ENCODE measurements around the gene LAP3. TPM values are rescaled to one million over a fixed set of nuclear protein-coding genes. Genes with fewer than 3 reads are reported as not detected.
"Not testable (repeated sequence)": the region's sequence is repeated elsewhere in the genome, so short reads cannot be mapped to it uniquely, and the experiment has no call there.

LAP3 gene
- 52.6 TPM for total RNA-seq
- long read RNA-seq, transcript LAP3-201 (13 exons, 2,213 nt), result major isoform, 159 of 170 reads
- long read RNA-seq, partial matches to known transcripts, result 6 of 170 reads
- long read RNA-seq, other reads (novel, unspliced or antisense), result 4 of 170 reads

DNA sequence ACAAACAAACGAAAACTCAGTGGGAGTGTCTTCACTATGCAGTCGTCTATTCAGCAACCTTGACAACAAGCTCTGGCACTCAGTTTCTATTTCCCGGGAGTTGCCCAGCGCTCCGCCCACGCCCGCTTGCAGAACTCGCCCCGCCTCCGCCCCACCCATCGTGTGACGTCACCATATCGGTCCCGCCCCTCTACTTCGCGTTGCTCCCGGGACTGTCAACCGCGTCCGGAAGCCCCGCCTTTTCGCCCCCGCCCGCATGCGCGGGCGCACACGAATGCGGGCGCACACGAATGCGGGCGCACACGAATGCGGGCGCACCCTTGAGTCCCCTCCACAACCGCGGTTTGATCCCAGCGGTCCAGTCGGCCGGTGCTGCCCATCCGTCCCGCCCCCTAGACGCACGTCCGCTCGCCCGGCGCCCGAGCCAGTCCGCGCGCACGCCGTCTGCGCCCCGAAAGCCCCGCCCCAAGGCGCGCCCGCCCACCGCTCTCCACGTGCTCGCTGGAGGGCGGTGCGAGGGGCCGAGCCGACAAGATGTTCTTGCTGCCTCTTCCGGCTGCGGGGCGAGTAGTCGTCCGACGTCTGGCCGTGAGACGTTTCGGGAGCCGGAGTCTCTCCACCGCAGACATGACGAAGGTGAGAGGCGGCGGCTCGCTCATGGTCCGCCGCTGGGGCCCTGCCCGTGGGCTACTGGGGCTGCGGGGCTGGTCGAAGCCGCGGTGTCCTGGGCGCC lies at the start of gene LAP3:
LAP3 (plus strand) TSS at position 267 of the 733 bp plus-strand sequence; CDS start at position 535, 268 bp downstream.
- intact Hi-C loops (cut with DNase I), result no loop called here
- ATAC-seq (ENCODE audit: poor library complexity), result peak; percentile 99
- peak; percentile 99 for DNase-seq

DNA sequence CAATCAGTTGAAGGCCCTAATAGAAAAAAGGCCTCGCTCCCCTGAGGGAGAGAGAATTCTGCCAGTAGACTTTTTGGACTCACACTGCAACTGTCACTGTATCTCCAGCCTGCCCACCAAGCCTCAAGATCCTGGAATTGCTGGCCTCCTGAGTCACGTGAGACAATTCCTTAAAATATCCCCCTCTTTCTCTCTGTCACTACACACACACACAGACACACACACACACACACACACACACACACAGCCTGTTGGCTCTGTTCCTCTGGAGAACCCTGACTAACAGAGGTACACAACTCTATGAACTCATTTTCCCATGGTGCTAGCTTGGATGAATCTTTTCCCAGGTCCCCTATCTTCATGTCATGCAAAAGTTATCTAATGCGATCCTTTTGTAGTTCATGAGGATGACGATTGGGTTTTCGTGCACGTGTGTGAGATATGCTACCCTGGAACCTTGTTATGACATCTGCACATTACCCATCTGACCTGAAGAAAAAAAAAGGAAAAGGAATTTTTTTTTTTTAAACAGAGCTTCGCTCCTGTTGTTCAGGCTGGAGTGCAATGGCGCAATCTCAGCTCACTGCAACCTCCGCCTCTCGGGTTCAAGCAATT lies 48.3 kb upstream of the LAP3 start:
- intact Hi-C loops (cut with DNase I), result no loop called here
- no peak for ATAC-seq (ENCODE audit: poor library complexity)
- no peak for DNase-seq

DNA sequence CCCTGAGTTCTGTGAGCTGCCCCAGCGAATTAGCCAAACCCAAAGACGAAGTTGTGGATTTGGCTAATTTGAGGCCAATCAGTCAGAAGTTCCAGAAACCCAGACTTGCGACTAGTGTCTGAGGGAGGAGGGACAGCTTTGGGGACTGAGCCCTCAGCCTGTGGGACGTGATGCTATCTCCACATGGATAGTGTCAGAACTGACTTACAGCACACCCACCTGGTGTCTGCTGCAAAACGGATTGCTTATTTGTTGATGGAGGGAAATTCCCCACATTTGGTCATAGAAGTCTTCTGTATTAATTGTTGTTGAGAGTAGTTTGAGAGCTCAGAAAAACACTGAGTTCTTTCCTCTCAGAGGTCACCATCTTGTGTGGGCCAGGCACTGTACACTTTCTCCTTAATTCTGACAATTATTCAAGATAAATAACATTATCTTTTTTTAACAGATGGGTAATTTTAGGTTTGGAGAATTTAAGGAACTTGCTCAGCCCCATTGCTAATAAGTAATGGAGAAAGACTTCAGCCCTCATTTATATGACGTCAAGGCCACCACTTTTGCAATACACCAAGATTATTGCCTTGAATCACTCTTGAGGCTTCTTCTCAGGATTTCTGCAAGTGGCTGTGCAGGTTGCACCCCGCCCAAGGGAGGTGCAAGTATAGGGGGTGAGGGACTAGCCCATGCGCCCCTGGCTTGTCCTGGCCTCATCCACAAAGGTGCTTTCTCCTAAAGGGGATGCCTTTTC lies 45.3 kb upstream of the LAP3 start:
- intact Hi-C loops (cut with DNase I), result no loop called here
- DNase-seq (no peak), ATAC-seq (ENCODE audit: poor library complexity) (no peak)

DNA sequence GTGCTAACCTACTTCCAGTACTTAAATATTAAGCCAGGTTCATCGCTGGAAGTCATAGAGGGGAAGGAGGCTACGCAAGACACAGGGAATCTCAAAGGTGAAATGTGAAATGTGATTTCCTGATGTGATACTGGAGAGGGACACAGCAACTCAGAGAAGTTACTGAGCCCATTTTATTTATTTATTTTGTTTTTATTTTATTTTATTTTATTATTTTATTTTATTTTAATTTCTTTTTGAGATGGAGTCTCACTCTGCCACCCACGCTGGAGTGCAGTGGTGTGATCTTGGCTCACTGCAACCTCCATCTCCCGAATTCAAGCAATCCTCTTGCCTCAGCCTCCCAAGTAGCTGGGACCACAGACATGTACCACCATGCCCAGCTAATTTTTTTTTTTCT lies 42.3 kb upstream of the LAP3 start:
- DNase-seq, result no peak
- intact Hi-C loops (cut with DNase I), result no loop called here
- ATAC-seq (ENCODE audit: poor library complexity), result no peak

DNA sequence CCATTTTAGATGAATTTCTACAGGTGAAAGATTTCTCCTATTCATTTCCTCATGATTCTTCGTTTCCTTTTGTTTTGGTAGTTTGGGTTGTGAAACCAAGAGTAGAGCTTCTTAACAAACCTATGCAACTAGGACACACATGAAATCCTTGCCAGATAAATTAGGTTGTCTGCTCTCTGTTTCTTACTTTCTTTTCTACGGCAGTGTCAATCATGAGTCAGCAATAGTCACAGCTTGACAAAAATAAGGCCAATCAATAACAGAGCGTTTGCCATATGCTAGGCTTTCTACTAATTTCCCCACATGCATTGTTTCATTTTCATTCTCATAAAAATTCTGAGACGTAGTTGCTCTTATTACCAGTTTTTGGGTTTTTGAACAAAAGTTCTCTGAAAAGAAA lies 41.8 kb upstream of the LAP3 start:
- intact Hi-C loops (cut with DNase I), result no loop called here
- no peak for ATAC-seq (ENCODE audit: poor library complexity)

DNA sequence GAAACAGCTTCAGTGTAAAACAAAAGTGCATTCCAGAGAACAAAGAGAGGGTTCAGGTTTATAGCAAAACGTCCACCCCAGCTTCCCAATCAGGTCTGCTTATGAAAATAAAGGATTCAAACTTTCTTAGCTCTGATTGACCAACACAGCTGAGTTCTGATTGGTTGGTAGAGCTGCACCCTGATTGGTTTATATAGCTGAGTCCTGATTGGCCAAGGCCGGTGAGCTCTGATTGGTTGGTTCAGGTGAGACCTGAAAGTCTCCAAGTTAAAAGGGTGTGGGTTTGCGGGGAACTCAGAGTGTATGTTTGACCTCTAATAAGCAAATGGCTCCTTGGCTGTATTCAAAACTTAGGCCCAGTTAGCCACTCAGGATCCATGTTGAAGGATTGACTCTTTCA lies 41.1 kb upstream of the LAP3 start:
- no peak for ATAC-seq (ENCODE audit: poor library complexity)
- intact Hi-C loops (cut with DNase I), result no loop called here
- no peak for DNase-seq

More for the DNA sequence above, 41.8 kb upstream of the LAP3 start:
- DNase-seq, result no peak

DNA sequence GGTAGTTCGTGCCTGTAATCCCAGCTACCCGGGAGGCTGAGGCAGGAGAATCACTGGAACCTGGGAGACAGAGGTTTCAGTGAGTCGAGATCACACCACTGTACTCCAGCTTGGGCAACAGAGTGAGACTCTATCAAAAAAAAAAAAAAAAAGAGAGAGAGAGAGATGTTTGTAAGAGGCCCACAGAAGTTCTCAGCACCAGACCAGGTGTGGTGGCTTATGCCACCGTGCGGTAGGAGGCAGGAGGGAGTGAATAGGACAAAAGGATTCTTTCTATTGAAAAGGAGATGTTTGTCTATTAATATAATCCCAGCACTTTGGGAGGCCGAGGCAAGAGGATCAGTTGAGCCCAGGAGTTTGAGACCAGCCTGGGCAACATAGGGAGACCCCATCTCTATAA lies 39.9 kb upstream of the LAP3 start:
- DNase-seq; intact Hi-C loops (cut with DNase I); ATAC-seq (ENCODE audit: poor library complexity): not testable (repeated sequence)

DNA sequence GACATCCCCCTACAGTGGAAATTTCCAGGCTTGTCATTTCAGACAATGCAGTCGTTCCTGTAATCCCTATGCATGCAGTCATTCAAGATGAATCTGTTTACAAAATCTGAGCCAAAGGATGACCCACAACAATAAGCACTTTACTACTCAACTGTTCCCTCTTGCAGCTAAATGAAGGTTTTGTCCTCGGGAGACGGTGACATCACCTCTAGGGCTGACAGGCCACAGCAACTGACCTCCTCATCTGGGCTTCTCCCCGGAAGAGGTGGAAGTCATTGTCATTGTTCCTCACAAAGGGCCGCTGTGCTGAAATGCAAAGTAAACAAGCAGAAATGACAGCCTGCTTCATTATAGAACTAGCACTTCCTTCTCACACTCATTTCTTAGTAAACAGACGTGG lies 32.8 kb upstream of the LAP3 start:
- intact Hi-C loops (cut with DNase I), result no loop called here
- no peak for DNase-seq

DNA sequence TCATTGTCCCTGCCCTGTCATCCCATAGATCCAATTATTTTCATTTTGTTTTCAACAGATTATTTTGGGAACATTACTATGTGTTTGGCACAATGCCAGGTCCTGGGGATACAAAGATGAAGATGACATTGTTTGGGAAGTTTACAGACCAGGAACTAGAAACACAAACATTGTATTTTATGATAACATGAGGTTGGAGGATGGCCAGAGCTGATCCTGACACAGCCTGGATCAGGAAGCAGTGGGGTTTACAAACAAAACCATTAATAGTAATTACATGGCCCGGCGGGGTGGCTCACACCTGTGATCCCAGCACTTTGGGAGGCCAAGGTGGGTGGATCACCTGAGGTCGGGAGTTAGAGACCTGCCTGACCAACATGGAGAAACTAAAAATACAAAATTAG lies 32.2 kb upstream of the LAP3 start:
- intact Hi-C loops (cut with DNase I), result loop anchor here (5.0 kb wide), 1 partner anchor 92 kb away; no protein-coding TSS in a partner anchor
- no peak for ATAC-seq (ENCODE audit: poor library complexity)
- DNase-seq, result no peak

More for the DNA sequence above, 32.8 kb upstream of the LAP3 start:
- ATAC-seq (ENCODE audit: poor library complexity), result no peak

DNA sequence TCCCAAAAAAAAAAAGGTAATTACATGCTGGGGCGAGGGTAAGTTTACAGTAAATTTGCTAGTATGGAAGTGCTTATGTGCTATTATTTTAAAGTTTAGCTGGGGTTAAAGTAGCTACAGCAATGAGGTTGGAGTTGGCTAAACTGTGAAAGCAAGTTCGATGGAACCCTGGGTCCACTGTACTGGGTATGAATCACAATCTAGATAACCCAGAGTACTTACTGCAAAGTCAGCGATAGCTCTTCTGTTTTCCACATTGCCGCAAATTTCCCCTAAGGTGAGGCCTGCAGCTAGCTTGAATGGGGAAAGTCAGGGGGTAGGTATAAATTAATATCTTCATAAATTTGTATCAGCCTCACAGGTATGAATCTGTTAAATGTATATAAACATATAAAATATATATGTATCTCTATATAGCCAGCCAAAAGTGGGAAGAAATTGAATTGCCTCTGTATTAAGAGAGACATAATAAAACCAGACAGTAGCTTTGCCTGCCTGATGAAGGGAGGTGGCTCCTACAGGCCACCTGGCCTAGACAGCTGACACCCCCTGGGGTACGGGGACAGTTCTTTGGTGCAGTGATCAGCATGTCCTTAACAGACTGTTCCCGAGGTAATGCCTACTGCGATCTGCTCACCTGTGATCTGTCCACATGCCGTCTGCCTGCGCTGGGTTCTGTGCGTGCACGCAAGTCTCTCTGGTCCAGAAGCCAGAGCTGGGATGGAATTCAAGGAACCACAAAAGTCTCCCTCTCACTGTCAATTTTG lies 31.4 kb upstream of the LAP3 start:
- intact Hi-C loops (cut with DNase I), result loop anchor here (5.0 kb wide), 1 partner anchor 92 kb away; no protein-coding TSS in a partner anchor
- no peak for ATAC-seq (ENCODE audit: poor library complexity)
- no peak for DNase-seq

DNA sequence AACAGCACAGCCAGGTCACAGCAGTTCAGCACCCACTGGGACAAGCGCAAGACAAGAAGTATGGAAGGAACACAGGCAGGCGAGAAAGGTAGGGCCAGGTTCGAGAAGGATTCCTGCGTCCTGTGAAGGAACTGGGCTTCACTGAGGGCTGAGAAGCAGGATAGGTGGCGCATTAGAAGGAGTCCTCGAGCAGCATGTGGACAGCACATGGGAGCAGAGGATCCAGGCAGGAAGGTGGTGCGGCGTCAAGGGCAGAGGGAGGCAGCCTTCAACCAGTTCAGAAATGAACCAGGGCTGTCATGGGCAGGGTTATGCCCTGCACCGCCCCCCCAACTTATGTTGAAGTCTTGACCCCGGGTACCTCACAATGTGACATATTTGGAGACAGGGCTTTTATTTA lies 30.8 kb upstream of the LAP3 start:
- DNase-seq (no peak), ATAC-seq (ENCODE audit: poor library complexity) (no peak)
- intact Hi-C loops (cut with DNase I), result loop anchor here (5.0 kb wide), 1 partner anchor 91 kb away; no protein-coding TSS in a partner anchor

DNA sequence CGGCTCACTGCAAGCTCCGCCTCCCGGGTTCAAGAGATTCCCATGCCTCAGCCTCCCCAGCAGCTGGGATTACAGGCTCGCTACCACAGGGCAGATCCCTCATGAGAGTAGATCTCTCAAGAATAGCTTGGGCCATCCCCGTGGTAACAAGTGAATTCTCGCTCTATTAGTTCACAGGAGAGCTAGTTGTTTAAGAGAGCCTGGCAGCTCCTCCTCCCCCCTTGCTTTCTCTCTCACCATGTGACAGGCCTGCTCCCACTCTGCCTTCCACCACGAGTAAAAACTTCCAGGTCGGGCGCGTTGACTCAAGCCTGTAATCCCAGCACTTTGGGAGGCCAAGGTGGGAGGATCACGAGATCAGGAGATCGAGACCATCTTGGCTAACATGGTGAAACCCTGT lies 30.3 kb upstream of the LAP3 start:
- ATAC-seq (ENCODE audit: poor library complexity), result no peak

DNA sequence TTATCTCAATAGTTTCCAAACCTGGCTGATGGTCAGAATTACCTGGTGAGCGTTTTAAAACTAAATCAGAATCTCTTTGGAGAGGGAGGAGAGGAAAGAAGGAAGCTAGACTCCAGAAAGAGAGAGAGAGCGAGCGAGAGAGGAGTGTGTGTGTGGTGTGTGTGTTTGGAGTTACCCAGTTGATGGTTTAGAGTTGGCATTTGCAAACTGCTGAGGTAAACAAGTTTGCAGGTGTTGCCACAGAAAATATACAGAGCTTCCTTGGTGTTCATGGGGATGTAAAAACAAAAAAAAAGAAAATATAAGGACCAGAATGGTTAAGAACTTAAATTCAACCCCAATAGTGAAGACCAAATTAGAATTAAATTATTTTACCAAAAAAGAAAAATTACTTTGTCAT lies 26.4 kb upstream of the LAP3 start:
- ATAC-seq (ENCODE audit: poor library complexity) (no peak), DNase-seq (no peak)
- intact Hi-C loops (cut with DNase I), result loop anchor here (5.0 to 10.0 kb wide), 2 partner anchors 254 to 1042 kb away; no protein-coding TSS in a partner anchor

More for the DNA sequence above, 30.3 kb upstream of the LAP3 start:
- no peak for DNase-seq
- intact Hi-C loops (cut with DNase I), result loop anchor here (5.0 kb wide), 1 partner anchor 91 kb away; no protein-coding TSS in a partner anchor

DNA sequence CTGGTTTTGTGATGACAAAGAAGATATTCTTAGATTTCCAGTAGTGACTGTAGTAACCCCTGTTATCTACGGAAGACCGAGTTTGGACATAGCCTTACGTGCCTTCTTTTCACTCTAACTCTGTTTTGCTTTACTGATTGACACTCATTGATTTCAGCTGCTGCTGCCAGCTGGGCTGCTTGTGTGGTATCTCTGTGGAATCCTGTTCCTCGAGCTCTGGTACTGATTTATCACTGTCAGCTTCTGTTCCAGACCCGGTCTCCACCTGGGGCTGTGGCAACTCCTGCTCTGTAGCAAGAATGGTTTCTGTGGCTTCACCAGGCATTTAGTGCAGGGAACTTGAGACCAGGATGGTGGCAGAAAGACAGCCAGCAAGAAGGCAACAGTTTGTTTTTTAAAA lies 24.6 kb upstream of the LAP3 start:
- DNase-seq (no peak), ATAC-seq (ENCODE audit: poor library complexity) (no peak)
- intact Hi-C loops (cut with DNase I), result loop anchor here (5.0 to 10.0 kb wide), 2 partner anchors 252 to 1040 kb away; no protein-coding TSS in a partner anchor

DNA sequence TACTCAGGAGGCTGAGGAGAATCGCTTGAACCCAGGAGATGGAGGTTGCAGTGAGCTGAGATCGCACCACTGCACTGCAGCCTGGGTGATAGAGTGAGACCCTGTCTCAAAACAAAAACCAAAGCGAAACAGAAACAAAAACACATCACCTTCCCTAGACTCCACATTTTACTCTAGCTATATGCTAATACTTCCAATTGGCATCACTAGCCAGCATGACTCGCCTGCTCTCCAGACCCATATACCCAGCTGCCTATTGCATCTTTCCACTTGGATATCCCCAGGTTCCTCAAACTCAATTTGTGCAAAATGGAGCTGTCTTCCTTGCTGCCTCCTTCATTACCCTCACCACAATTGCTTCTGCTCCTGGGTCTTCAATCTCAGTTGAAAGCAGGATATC lies 22.4 kb upstream of the LAP3 start:
- intact Hi-C loops (cut with DNase I), result loop anchor here (5.0 to 10.0 kb wide), 2 partner anchors 250 to 1038 kb away; no protein-coding TSS in a partner anchor
- DNase-seq (no peak), ATAC-seq (ENCODE audit: poor library complexity) (no peak)

DNA sequence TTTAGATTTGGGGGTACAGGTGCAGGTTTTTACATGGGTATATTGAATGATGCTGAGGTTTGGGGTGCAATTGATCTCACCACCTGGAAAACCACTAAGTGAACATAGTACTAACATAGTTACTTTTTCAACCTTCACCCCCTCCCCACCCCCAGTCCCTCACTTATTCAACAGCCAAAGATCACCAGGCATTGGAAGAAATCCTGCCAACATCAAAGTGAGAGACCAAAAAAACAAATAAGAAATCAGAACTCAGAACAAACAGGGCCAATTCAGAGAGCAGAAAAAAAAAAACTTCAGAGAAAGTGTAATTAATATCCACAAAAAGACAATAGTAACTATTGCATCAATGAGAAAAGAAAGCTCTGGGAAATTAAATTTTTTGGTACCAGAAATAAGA lies 20.5 kb upstream of the LAP3 start:
- ATAC-seq (ENCODE audit: poor library complexity), result no peak
- no peak for DNase-seq
- intact Hi-C loops (cut with DNase I), result loop anchor here (10.0 kb wide), 1 partner anchor 248 kb away; no protein-coding TSS in a partner anchor

DNA sequence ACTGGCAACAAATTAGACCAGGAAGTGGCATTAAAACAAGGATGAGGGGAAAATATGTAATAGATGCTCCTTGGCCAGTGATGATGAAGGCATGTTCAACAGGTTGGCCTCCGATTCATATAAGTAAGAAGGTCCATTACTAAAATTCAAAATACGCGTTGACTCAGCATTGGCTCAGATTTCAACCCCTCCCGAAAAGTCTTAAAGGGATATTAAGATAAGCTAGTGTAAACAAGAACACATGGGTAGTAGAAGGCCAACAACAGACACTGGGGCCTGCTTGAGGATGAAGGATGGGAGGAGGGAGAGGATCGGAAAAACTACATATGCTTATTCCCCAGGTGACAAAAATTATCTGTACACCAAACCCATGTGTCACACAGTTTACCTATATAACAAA lies 19.1 kb upstream of the LAP3 start:
- intact Hi-C loops (cut with DNase I), result loop anchor here (10.0 kb wide), 1 partner anchor 247 kb away; no protein-coding TSS in a partner anchor
- no peak for DNase-seq
- no peak for ATAC-seq (ENCODE audit: poor library complexity)
